ENCODE data around the gene CDYL.

CDYL gene

GRCh38 chr6:4885341-4885933 is 109.2 kb downstream of the CDYL start:
- DNase-seq = no peak

GRCh38 chr6:4888841-4889240 is 112.6 kb downstream of the CDYL start:
- DNase-seq = no peak

DNA sequence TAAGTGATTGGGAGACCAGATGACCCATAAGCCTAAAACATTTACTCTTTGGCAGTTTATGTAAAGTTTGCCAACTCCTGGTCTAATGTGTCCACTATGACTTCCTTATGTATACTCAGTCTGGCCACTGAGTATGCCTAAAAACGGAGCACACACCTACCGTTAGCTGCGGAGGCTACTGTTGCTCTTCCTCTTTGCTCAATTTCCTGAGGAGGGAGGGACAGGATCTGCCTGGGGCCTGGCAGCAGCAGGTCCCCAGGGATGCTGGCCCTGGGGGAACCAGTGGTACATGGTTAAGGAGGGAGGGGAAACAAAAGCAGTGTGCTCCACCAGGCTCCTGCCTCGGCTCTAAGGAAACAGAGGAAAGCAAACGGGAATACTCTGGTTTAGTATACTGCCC is 113.5 kb downstream of the CDYL start:
- no peak for DNase-seq

DNA sequence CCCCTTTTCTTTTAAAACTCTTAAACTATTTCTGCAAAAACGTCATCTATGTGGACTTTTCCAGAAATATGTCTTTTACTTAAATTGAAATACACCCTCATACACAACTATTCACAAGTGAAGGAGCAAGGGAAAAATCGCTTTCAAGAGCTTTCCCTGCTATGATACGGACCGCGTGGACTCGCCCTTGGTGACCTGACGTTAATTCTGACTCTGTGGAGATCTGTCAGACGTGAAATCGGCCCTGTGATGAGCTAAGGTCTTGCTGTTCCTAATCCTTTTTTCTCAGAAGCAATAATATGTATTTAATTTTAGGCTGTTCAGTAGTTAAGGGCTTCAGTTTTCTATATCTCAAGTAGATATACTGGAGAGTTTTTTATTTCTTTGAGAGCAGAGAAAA is 114.0 kb downstream of the CDYL start:
- DNase-seq = no peak

DNA sequence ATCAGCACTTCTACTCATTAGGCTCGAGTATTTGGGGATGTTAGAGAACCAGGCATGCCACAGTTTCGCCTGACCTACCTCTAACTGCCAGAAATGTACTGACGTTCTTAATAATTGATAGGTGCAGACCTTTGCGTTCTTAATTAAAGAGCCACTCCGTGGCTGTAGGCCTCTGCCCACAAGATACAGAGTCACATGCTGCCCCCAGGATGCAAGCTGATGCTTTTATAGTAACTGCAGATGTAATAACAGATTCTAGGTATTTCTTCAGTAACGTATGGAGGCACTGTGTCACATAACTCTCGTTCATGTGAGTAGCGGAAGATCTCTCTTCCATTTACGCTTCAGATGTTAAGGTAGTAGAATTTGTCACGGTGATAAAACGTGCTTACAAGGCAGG is 114.4 kb downstream of the CDYL start:
- DNase-seq = no peak

- DNase-seq = no peak
These were observed 114.9 kb downstream of the CDYL start for GRCh38 chr6:4891141-4891540.

DNA sequence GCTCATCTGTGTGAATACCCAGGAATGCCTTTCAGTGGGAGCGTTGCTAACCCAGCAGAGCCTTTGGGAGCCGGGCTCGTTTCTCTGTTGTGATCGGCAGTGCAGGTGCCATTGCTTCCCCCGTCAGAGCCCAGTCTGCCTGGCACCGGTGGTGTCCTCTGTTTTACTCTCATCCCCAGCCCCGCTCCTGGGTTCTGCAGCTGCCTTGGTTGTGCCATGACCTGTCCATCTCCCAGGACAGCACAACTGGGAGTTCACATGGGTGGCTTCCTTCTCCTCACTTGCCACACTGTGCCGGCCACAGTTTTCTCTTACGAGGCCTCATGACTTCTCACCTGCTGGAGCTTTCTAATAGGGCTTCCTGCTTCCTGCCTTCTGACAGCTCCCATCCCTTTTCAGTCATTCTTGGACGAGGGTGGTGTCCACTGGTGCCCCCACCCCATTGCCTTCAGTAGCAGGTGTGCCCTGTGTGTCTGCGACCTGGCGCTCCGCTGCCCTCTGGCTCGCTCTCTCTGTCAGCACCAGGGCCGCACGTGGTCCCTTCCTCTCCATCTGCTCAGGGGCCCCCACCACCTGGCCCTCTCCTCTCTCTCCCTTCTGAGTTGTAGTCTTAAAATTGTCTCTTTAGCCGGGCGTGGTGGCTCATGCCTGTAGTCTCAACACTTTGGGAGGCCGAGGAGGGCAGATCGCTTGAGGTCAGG is 116.7 kb downstream of the CDYL start:
- no peak for DNase-seq

GRCh38 chr6:4894049-4894448 is 117.8 kb downstream of the CDYL start:
- no peak for DNase-seq

GRCh38 chr6:4895971-4896370 is 119.8 kb downstream of the CDYL start:
- DNase-seq = no peak

GRCh38 chr6:4896401-4896800 is 120.2 kb downstream of the CDYL start:
- DNase-seq = no peak

DNA sequence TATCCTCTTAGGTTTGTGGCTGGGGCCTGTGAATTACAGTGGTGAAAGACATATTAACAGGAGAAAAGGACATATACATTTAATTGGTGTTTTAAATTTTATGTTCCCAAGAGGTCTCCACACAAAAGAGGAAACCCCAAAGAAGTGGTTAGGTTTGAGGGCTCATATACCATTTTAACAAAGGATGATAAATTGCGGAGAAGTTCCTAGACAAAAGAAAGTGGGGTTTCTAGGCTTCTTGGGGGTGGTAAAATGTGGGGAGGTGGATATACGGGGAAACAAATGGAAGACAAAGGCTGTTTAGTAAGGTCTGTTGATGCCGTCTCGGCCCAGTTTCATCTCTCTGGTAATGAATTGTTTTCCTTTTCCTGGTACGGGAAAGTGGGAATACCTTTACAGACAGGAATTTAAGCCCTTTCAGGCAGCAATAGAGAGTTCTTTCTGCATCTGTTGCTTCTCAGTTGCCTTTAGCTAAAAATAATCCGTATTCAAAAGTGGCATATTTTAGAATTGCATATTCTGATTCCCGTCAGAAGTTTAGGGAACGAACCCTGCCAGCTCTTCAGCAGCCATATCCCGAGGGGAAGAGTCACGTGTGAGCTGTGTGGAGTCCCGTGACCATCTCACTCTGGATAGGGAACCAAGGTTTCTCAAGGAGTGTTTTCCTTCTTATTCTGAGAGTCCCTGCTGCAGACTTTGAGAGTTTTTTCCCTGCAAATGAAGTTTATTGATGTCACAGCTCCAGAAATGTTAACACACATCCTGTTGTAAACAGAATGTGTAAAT is 123.2 kb downstream of the CDYL start:
- DNase-seq = no peak

DNA sequence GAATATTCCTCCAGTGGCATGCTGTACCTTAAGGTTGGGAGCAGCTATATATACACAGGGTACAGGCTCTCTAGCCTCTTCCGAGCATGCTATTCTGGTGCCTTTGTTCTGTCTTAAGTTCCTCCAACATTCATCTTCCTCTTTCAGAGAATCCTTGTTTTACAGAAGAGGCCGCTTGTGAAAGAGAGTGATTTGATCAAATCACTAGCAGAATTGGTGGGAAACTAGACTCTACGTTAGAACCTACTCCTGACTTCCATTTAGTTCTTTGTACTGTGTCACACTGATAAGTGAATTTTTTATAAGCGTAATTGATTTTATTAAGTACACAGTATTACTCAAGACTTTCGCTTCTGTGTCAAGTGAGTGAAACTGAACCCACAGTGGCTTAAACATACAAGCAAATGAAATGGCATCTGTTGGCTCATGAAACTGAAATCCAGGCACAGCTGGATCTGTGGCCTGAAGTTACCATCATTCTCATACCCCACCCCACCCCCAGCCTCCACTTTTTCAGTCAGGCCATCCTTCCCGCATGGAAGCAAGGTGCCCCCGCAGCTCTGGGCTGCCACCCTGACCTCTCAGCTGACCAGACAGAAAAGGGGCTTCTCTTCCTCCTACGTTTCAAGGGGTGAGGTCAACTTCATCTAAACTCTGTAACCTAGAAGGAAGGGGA is 125.3 kb downstream of the CDYL start:
- DNase-seq = no peak

DNA sequence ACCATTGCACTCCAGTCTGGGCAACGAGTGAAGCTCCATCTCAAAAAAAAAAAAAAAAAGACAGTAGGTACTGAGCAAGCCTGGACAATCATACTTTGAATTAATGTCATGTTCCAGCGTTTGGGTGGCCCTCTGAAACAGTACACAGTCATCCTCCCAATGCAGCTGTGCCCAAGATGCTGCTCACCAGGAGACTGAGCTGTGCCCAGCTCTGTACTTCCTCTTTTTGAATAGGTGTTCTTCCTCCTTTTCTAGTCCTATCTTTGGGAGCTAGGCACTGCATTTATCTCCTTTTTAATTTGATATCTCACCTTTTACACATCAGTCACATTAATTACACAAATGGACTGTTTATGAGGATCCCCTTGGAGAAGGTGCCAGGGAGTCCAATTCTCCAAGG is 126.2 kb downstream of the CDYL start:
- DNase-seq = no peak

- no peak for DNase-seq
These were observed 126.9 kb downstream of the CDYL start for GRCh38 chr6:4903121-4903520.

GRCh38 chr6:4903751-4904370 is 127.7 kb downstream of the CDYL start:
- DNase-seq = no peak

- DNase-seq = no peak
These were observed 128.3 kb downstream of the CDYL start for GRCh38 chr6:4904461-4905025.

GRCh38 chr6:4905826-4906225 is 129.6 kb downstream of the CDYL start:
- no peak for DNase-seq

DNA sequence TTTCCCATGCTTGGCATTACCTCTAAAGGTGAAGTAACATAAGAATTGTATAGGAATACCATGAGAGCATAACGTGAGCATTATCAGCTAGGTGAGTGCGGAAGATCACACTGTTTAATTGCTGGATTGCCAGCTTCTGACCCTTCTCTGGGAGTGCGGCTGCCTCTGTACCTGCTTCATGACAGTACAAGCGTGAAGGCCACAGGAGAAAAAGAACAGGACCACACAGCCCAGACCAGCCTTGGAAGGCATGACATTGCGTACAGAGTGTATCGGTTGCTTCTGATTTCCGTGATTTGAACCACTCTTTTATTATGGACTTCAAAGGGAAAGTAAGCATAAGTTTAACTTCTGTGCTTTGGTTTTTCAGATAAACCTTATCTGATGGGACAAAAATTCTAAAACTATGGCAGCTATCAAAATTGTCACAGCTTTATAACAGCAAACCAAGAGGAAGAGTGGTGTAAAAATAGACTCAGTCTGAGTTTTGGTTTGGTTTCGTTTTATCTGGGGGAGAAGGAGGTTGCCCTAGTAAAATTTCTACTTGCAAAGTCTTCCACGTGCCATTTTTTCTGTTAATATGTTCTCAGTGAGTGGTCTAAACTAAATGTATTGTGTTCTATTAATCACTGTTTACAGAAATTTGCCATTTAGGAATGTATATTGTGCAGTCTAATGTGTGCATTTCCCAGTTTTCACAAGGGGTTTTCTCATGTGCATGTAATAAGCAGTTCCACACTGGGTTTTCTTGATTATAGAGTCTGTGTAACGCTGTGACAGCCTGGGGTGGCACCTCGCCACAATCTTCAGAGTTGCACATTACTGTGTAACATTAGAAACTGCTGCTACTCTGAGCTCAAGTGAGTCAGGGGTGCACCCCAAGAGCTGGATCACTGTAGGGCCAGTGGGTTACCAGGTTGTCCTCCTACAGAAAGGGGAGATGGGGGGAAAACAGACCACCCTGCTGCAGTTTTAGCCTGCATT is 130.4 kb downstream of the CDYL start:
- DNase-seq = no peak

GRCh38 chr6:4907602-4908001 is 131.4 kb downstream of the CDYL start:
- no peak for DNase-seq

GRCh38 chr6:4908062-4908461 is 131.9 kb downstream of the CDYL start:
- DNase-seq = no peak

- no peak for DNase-seq
These were observed 133.0 kb downstream of the CDYL start for GRCh38 chr6:4909063-4909706.

Data from SIG-M5 (cell line).